PC-9 (cell line): ENCODE data around the gene PITPNM1. TPM values are rescaled to one million over a fixed set of nuclear protein-coding genes. Genes with fewer than 3 reads are reported as not detected.

Experiments
- BruUV-seq: library from RNA; stranded (reverse); fragments of 400-500 nt; replicated peaks from 2 replicates; lab custom pipeline; 2021; lab: Mats Ljungman, UMichigan
- CTCF ChIA-PET: fragments of 300-600 bp; sonication (Branson Sonifier 250); formaldehyde crosslinking; loops from one replicate; lab custom pipeline; 2022; ENCODE audit warnings: antibody characterized with exemption; lab: Charles Lee
- POLR2A ChIA-PET: fragments of 300-600 bp; sonication (Branson Sonifier 250); formaldehyde crosslinking; loops from one replicate; lab custom pipeline; 2022; ENCODE audit warnings: antibody characterized with exemption; ENCODE audit not compliant: unreplicated experiment; lab: Charles Lee
- DNase-seq, 2 experiments: peaks; one replicate each; pipeline versions ENCODE4 v3.0.0 to v3.0.0-alpha.2; 2015 to 2022; ENCODE audit warnings: mixed read lengths in 1 of 2
- H2AFZ ChIP-seq: fragments of 200-600 bp; sonication (generic); 2 replicates; pipeline ENCODE4 v1.8.1; 2017; ENCODE audit warnings: antibody characterized with exemption
- H3F3A ChIP-seq: fragments of 200-600 bp; sonication (generic); 2 replicates; pipeline ENCODE4 v1.8.1; 2017; ENCODE audit warnings: antibody characterized with exemption, mild to moderate bottlenecking, low read depth; ENCODE audit not compliant: insufficient read depth
- H3K27ac ChIP-seq: fragments of 200-600 bp; sonication (generic); 2 replicates; pipeline ENCODE4 v1.6.1; 2016; ENCODE audit warnings: mixed run types
- H3K27me3 ChIP-seq: fragments of 200-600 bp; sonication (generic); 2 replicates; pipeline ENCODE4 v1.6.1; 2016; ENCODE audit warnings: low read depth, mixed run types; ENCODE audit not compliant: insufficient read depth
- H3K36me3 ChIP-seq: fragments of 200-600 bp; sonication (generic); 2 replicates; pipeline ENCODE4 v1.6.1; 2016; ENCODE audit warnings: low read depth, mixed run types
- H3K4me1 ChIP-seq: fragments of 200-600 bp; sonication (generic); replicated peaks from 2 replicates; pipeline ENCODE4 v1.6.1; 2016; ENCODE audit warnings: mixed run types; ENCODE audit not compliant: insufficient read depth
- H3K4me2 ChIP-seq: fragments of 200-600 bp; sonication (generic); 2 replicates; pipeline ENCODE4 v1.6.1; 2017; ENCODE audit warnings: mixed run types
- H3K4me3 ChIP-seq: fragments of 200-600 bp; sonication (generic); 2 replicates; pipeline ENCODE4 v1.6.1; 2016; ENCODE audit warnings: mixed run types
- H3K79me2 ChIP-seq: fragments of 200-600 bp; sonication (generic); 2 replicates; pipeline ENCODE4 v1.6.1; 2017; ENCODE audit warnings: low read depth, mixed run types
- H3K9me2 ChIP-seq: fragments of 200-600 bp; sonication (generic); 2 replicates; pipeline ENCODE4 v1.8.1; 2017; ENCODE audit warnings: mild to moderate bottlenecking; ENCODE audit not compliant: insufficient read depth
- H3K9me3 ChIP-seq: fragments of 200-600 bp; sonication (generic); 2 replicates; pipeline ENCODE4 v1.8.1; 2016; ENCODE audit warnings: low read depth; ENCODE audit not compliant: insufficient read depth
- H4K20me1 ChIP-seq: fragments of 200-600 bp; sonication (generic); 2 replicates; pipeline ENCODE4 v1.8.1; 2017; ENCODE audit not compliant: insufficient read depth
- CTCF ChIP-seq: fragments of 200-600 bp; sonication (generic); conservative IDR thresholded peaks from 2 replicates; pipeline ENCODE4 v1.6.1; 2017; ENCODE audit warnings: mixed run types, antibody characterized with exemption, mild to moderate bottlenecking, moderate library complexity
- EZH2 ChIP-seq: fragments of 200-600 bp; sonication (generic); IDR thresholded peaks from 2 replicates; pipeline ENCODE4 v1.8.0; 2017; ENCODE audit warnings: antibody characterized with exemption, low read depth
- intact Hi-C: fragments of 100-400 bp; cut with micrococcal nuclease; formaldehyde crosslinking; loops from one replicate; pipeline ENCODE4 v1.10.0; 2022; ENCODE audit not compliant: unreplicated experiment
- total RNA-seq: library from RNA; stranded (reverse); gene quantifications from 2 replicates; pipeline ENCODE4 v1.2.3, GENCODE V29; 2021

PITPNM1 gene
- total RNA-seq, 1 experiment from 2014 or later: 84.0 TPM

- 0 out of 2 replicates have a peak, but pooled peaks cover 7% of the 10 kb centered on the region for H3K4me1 ChIP-seq
- H3F3A ChIP-seq: no peaks in the 10 kb centered on the region
- H2AFZ ChIP-seq: no peak overlapping the region
- H3K79me2 ChIP-seq: no peaks in the 10 kb centered on the region
- H3K27me3 ChIP-seq: no peaks in the 10 kb centered on the region
- H3K27ac ChIP-seq: no peak overlapping the region
- CTCF ChIA-PET: no interaction called here
- H4K20me1 ChIP-seq: no peaks in the 10 kb centered on the region
- POLR2A ChIA-PET: no interaction called here
- H3K4me3 ChIP-seq: no peak overlapping the region
- no peaks in the 10 kb centered on the region for H3K9me2 ChIP-seq
- TF ChIP-seq EZH2 (no peak), CTCF (no peak)
- H3K4me2 ChIP-seq: no peak overlapping the region
- no peaks in the 10 kb centered on the region for H3K36me3 ChIP-seq
- no peaks in the 10 kb centered on the region for H3K9me3 ChIP-seq
- intact Hi-C loops: no loop called here
- BruUV-seq: no TSS peak
- DNase-seq: no peak
Observed at GRCh38 chr11:67542169-67542568, 37.0 kb upstream of the PITPNM1 start.

GRCh38 chr11:67541198-67541597 is 36.0 kb upstream of the PITPNM1 start:
- POLR2A ChIA-PET: no interaction called here
- no peaks in the 10 kb centered on the region for H3K27me3 ChIP-seq
- H3K4me2 ChIP-seq: no peak overlapping the region
- no peaks in the 10 kb centered on the region for H3F3A ChIP-seq
- no peak overlapping the region for H3K27ac ChIP-seq
- no peak for DNase-seq
- intact Hi-C loops: no loop called here
- H3K4me1 ChIP-seq: 0 out of 2 replicates have a peak, but pooled peaks cover 7% of the 10 kb centered on the region
- CTCF ChIA-PET: no interaction called here
- H3K79me2 ChIP-seq: no peaks in the 10 kb centered on the region
- H2AFZ ChIP-seq: no peak overlapping the region
- no peak overlapping the region for H3K4me3 ChIP-seq
- no peaks in the 10 kb centered on the region for H3K36me3 ChIP-seq
- H4K20me1 ChIP-seq: no peaks in the 10 kb centered on the region
- BruUV-seq: no TSS peak
- no peaks in the 10 kb centered on the region for H3K9me3 ChIP-seq
- no peaks in the 10 kb centered on the region for H3K9me2 ChIP-seq
- TF ChIP-seq EZH2 (no peak), CTCF (no peak)

- no peak overlapping the region for H3K4me3 ChIP-seq
- H3K4me1 ChIP-seq: 0 out of 2 replicates have a peak, but pooled peaks cover 1% of the 10 kb centered on the region
- DNase-seq: no peak
- CTCF ChIA-PET: no interaction called here
- H2AFZ ChIP-seq: no peak overlapping the region
- H4K20me1 ChIP-seq: no peaks in the 10 kb centered on the region
- TF ChIP-seq EZH2 (no peak), CTCF (no peak)
- H3K27me3 ChIP-seq: no peaks in the 10 kb centered on the region
- H3K9me2 ChIP-seq: no peaks in the 10 kb centered on the region
- BruUV-seq: no TSS peak
- H3K27ac ChIP-seq: no peak overlapping the region
- peaks cover 12% of the 10 kb centered on the region; the same call in 1 of the 2 replicates for H3K9me3 ChIP-seq
- H3K79me2 ChIP-seq: no peaks in the 10 kb centered on the region
- POLR2A ChIA-PET: no interaction called here
- H3K36me3 ChIP-seq: no peaks in the 10 kb centered on the region
- no peak overlapping the region for H3K4me2 ChIP-seq
- no peaks in the 10 kb centered on the region for H3F3A ChIP-seq
- intact Hi-C loops: no loop called here
Observed at GRCh38 chr11:67539550-67539949, 34.4 kb upstream of the PITPNM1 start.
